Measurements from ENCODE around the gene CBS. TPM values are rescaled to one million over a fixed set of nuclear protein-coding genes. Genes with fewer than 3 reads are reported as not detected.
"Not testable (repeated sequence)": the region's sequence is repeated elsewhere in the genome, so short reads cannot be mapped to it uniquely, and the experiment has no call there.

Gene CBS
- total and polyA plus RNA-seq, 9 donors, result 2.0 to 7.9 (median 5.6) TPM

DNA sequence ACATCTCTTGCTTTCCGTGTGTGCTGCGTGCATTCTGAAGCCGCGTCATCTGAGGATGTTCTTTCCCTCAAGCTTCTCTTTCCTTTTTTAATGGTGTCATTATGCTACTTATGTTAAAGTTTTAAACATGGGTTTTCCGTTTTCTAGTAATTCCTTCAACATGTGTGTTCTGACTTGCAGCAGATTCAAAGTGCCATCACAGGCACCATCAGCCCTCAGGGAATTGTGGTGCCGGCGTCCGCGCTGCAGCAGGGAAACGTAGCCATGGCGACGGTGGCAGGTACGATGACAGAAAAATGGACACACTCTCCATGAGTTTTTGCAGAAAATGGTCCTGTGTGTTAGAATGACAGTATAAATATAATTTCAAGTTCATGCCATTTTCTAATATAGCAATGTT lies 58.9 kb downstream of the CBS start:
- no peak for DNase-seq
- 83% methylated on average over 5 of the region's 13 CpGs for WGBS (ENCODE audit: insufficient coverage)
- no peaks in the 10 kb centered on the region for H3K9me3 ChIP-seq (replicated peaks; ENCODE audit: control insufficient read depth, low read depth, low read length)
- peaks cover 46% of the 10 kb centered on the region for H3K36me3 ChIP-seq (ENCODE audit: control insufficient read depth, insufficient read depth, low read length)
- no peaks in the 10 kb centered on the region for H3K27me3 ChIP-seq (ENCODE audit: control insufficient read depth, insufficient read depth, low read length)
- H3K4me1 ChIP-seq (ENCODE audit: control insufficient read depth, insufficient read depth, low read length), result no peaks in the 10 kb centered on the region
- H3K4me3 ChIP-seq (ENCODE audit: low read length), result no peak overlapping the region
- no peak overlapping the region for H3K27ac ChIP-seq (ENCODE audit: low read length)

DNA sequence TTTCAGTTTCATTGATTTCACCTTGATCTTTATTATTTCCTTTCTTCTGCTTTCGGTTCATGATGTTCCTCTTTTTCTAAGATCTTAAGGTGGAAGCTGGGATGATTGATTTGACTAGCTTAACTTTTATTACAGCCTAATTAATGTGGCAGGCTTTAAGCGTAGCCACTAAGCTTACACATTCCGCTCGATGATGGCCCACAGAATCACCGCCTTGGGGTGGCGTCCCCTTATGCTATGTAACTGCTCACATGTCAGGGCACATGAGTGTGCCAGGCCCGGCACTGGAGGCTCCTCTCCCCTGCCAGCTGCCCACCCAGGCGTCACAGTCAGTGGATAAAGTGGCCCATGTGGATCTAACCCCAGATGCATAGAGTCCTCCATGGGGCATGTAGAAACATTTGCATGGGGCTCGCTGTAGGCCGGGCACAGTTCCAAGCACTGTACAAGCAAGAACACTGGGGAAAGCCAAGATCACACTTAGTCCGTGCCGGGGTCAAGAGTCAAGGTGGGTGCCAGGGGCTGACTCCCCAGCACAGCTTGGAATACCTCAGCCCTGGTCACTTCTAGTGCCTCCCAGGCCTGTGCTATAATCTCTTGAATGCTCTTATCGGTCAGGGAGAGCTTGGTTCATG lies 59.6 kb downstream of the CBS start:
- Histone ChIP-seq H3K27me3 (ENCODE audit: control insufficient read depth, insufficient read depth, low read length) (no peaks in the 10 kb centered on the region), H3K4me3 (ENCODE audit: low read length) (no peak overlapping the region), H3K36me3 (ENCODE audit: control insufficient read depth, insufficient read depth, low read length) (peaks cover 45% of the 10 kb centered on the region), H3K27ac (ENCODE audit: low read length) (no peak overlapping the region), H3K9me3 (replicated peaks; ENCODE audit: control insufficient read depth, low read depth, low read length) (no peaks in the 10 kb centered on the region), H3K4me1 (ENCODE audit: control insufficient read depth, insufficient read depth, low read length) (no peaks in the 10 kb centered on the region)
- WGBS (ENCODE audit: insufficient coverage), result 84% methylated on average over 12 of the region's 13 CpGs
- DNase-seq, result no peak

DNA sequence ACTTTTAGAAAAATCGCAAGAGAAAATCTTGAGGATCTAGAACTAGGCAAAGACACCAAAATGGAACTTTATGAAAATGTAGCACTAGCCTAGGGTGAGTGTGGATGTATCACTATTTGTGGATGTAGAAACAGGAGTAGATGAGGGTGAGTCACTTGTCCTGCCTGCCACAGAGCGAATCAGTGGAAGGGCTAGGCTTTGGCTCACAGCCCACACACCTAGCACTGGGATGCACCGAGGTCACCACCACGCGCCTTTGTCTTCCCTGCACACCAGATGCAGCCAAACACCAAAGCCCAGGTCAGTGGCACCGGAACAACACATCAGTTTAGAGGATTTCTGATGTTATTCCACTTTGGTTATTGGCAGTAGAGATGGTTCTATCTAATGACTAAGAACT lies 63.0 kb downstream of the CBS start:
- Histone ChIP-seq H3K4me3 (ENCODE audit: low read length) (no peak overlapping the region), H3K27me3 (ENCODE audit: control insufficient read depth, insufficient read depth, low read length) (no peaks in the 10 kb centered on the region), H3K9me3 (replicated peaks; ENCODE audit: control insufficient read depth, low read depth, low read length) (no peaks in the 10 kb centered on the region), H3K36me3 (ENCODE audit: control insufficient read depth, insufficient read depth, low read length) (peaks cover 37% of the 10 kb centered on the region), H3K27ac (ENCODE audit: low read length) (no peak overlapping the region), H3K4me1 (ENCODE audit: control insufficient read depth, insufficient read depth, low read length) (no peaks in the 10 kb centered on the region)
- WGBS (ENCODE audit: insufficient coverage), result no CpG with 5 or more reads among the region's 6 CpGs
- no peak for DNase-seq

DNA sequence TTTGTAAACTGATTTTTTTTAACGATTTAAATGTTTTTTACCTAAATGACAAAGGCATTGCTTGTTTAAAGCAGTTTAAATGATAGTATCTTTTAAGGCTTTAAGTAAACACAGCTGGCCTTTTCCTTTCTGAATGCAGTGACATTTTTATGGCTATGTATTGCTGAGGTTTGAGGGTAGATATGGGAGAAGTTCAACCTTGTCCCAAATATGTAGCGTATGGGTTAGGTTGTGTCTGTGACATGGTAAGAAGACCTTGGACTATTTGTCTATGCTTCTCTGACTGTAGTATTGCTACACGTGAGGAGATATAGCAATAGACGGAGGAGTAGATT lies 68.8 kb downstream of the CBS start:
- H3K27ac ChIP-seq (ENCODE audit: low read length), result no peak overlapping the region
- no peaks in the 10 kb centered on the region for H3K4me1 ChIP-seq (ENCODE audit: control insufficient read depth, insufficient read depth, low read length)
- peaks cover 27% of the 10 kb centered on the region for H3K36me3 ChIP-seq (ENCODE audit: control insufficient read depth, insufficient read depth, low read length)
- no peak overlapping the region for H3K4me3 ChIP-seq (ENCODE audit: low read length)
- no peaks in the 10 kb centered on the region for H3K9me3 ChIP-seq (replicated peaks; ENCODE audit: control insufficient read depth, low read depth, low read length)
- no peak for DNase-seq
- WGBS (ENCODE audit: insufficient coverage), result 80% methylated on average over 1 of the region's 4 CpGs
- H3K27me3 ChIP-seq (ENCODE audit: control insufficient read depth, insufficient read depth, low read length), result no peaks in the 10 kb centered on the region

DNA sequence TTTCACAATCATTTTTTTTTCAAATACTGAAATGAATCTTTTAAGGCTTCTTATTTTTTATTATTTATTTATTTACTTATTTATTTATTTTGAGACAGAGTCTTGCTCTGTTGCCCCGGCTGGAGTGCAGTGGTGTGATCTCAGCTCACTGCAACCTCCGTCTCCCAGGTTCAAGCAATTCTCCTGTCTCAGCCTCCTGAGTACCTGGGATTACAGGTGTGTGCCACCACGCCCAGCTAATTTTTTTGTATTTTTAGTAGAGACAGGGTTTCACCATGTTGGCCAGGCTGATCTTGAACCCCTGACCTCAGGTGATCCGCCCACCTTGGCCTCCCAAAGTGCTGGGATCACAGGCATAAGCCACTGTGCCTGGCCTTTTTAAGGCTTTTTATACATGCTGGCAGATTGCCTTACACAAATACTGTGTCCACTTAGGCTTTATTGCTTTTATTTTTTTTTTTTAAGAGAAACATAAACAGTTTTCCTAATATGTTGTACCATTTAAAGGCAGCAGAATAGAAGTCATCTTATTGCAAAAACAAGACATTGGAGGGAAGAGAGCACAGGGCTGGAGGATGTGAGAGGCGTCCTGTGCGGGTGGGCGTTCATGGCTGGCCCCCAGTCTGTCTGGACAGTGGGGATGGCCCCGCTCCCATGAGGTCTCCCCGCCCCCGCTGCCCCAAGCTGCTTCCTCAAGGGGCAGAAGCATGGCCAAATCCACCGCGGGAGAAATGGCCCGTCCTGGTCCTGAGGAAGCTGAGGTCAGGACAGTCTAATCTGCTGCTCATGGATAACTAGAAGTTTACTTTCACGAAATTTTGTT lies 69.4 kb downstream of the CBS start:
- not testable (repeated sequence) for H3K27me3 ChIP-seq (ENCODE audit: control insufficient read depth, insufficient read depth, low read length); DNase-seq; H3K9me3 ChIP-seq (replicated peaks; ENCODE audit: control insufficient read depth, low read depth, low read length); H3K4me1 ChIP-seq (ENCODE audit: control insufficient read depth, insufficient read depth, low read length); H3K27ac ChIP-seq (ENCODE audit: low read length); H3K4me3 ChIP-seq (ENCODE audit: low read length)
- peaks cover 22% of the 10 kb centered on the region for H3K36me3 ChIP-seq (ENCODE audit: control insufficient read depth, insufficient read depth, low read length)
- 72% methylated on average over 5 of the region's 14 CpGs for WGBS (ENCODE audit: insufficient coverage)

DNA sequence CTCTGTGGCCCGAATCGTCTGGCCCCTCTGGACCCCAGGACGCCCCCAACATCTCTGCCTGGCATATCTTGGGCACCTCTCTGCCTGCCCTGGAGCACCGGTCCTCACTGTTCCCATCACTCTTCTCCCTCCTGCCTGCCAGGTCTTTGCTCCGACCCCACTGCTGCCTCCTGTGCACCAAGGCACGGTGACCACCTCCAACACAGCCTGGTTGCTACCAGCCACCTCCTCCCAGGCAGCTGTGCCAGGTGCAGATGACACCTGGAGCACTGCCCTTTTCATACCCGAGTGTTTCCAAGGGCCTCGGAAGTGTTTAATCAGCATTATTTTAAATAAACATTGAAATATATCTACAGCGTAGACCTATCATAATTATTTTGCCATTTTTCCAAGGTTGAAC lies 70.0 kb downstream of the CBS start:
- DNase-seq, result no peak
- H3K27ac ChIP-seq (ENCODE audit: low read length), result no peak overlapping the region
- no peaks in the 10 kb centered on the region for H3K27me3 ChIP-seq (ENCODE audit: control insufficient read depth, insufficient read depth, low read length)
- peaks cover 4% of the 10 kb centered on the region for H3K4me1 ChIP-seq (ENCODE audit: control insufficient read depth, insufficient read depth, low read length)
- no peaks in the 10 kb centered on the region for H3K9me3 ChIP-seq (replicated peaks; ENCODE audit: control insufficient read depth, low read depth, low read length)
- WGBS (ENCODE audit: insufficient coverage), result 97% methylated on average over 4 of the region's 9 CpGs
- H3K36me3 ChIP-seq (ENCODE audit: control insufficient read depth, insufficient read depth, low read length), result peaks cover 20% of the 10 kb centered on the region
- H3K4me3 ChIP-seq (ENCODE audit: low read length), result no peak overlapping the region

DNA sequence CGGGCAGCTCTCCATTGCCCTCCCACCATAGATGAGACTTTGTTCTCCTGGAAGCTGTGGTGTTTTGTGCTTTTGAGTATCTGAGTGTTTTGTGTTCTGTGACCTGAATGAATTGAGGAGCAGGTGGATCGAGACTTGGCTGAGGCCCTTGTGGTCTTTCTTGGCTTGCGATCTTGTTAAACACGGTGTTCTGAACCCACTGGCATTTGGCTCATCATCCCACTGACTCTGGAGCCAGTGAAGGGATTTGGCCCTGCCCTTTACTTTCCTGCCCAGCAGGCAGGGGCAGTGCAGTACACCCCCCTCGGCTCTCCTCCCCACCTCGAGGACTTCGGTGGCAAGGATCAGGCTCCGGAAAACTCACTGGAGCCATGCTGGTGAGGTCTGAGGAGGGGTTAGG lies 70.7 kb downstream of the CBS start:
- WGBS (ENCODE audit: insufficient coverage), result 92% methylated on average over 6 of the region's 8 CpGs
- peaks cover 4% of the 10 kb centered on the region for H3K9me3 ChIP-seq (replicated peaks; ENCODE audit: control insufficient read depth, low read depth, low read length)
- peaks cover 20% of the 10 kb centered on the region for H3K36me3 ChIP-seq (ENCODE audit: control insufficient read depth, insufficient read depth, low read length)
- DNase-seq, result no peak
- no peak overlapping the region for H3K4me3 ChIP-seq (ENCODE audit: low read length)
- H3K27me3 ChIP-seq (ENCODE audit: control insufficient read depth, insufficient read depth, low read length), result no peaks in the 10 kb centered on the region
- H3K4me1 ChIP-seq (ENCODE audit: control insufficient read depth, insufficient read depth, low read length), result peaks cover 4% of the 10 kb centered on the region
- H3K27ac ChIP-seq (ENCODE audit: low read length), result no peak overlapping the region

Other genes with a start within 250 kb of the CBS start
- 5.5 TPM for gene WDR4, start 196.3 kb downstream of the CBS start, total RNA-seq
- 10 to 100 TPM in 1 of 8 donors, 1 to 10 TPM in 7; 6.7 to 10.7 (median 9.3) TPM for gene WDR4, start 196.3 kb downstream of the CBS start, polyA plus RNA-seq (ENCODE audit: insufficient read depth in 1 of 8, insufficient read length in 8 of 8, low replicate concordance in 1 of 8)
- 33.3 TPM for gene NDUFV3, start 182.5 kb downstream of the CBS start, total RNA-seq
- 10 to 100 TPM; 22.8 to 35.5 (median 32.7) TPM for gene NDUFV3, start 182.5 kb downstream of the CBS start, polyA plus RNA-seq (ENCODE audit: insufficient read depth in 1 of 8, insufficient read length in 8 of 8, low replicate concordance in 1 of 8)
- gene ERVH48-1, start 150.2 kb downstream of the CBS start, total RNA-seq, result 0.22 TPM
- 1 to 10 TPM in 1 of 8 donors, under 1 TPM in 7; 0.20 to 1.3 (median 0.52) TPM for gene ERVH48-1, start 150.2 kb downstream of the CBS start, polyA plus RNA-seq (ENCODE audit: insufficient read depth in 1 of 8, insufficient read length in 8 of 8, low replicate concordance in 1 of 8)
- 13.2 TPM for gene PKNOX1, start 101.3 kb downstream of the CBS start, total RNA-seq
- gene PKNOX1, start 101.3 kb downstream of the CBS start, polyA plus RNA-seq (ENCODE audit: insufficient read depth in 1 of 8, insufficient read length in 8 of 8, low replicate concordance in 1 of 8), result 10 to 100 TPM; 15.1 to 18.7 (median 16.9) TPM
- 10.2 TPM for gene U2AF1, start 31.7 kb upstream of the CBS start, total RNA-seq
- 10 to 100 TPM; 30.6 to 68.6 (median 46.6) TPM for gene U2AF1, start 31.7 kb upstream of the CBS start, polyA plus RNA-seq (ENCODE audit: insufficient read depth in 1 of 8, insufficient read length in 8 of 8, low replicate concordance in 1 of 8)
- gene CRYAA, start 93.2 kb upstream of the CBS start, total RNA-seq, result not detected
- gene CRYAA, start 93.2 kb upstream of the CBS start, polyA plus RNA-seq (ENCODE audit: insufficient read depth in 1 of 8, insufficient read length in 8 of 8, low replicate concordance in 1 of 8), result under 1 TPM in 2 of 8 donors, not detected in 6; 0.18 to 0.69 TPM